ENCODE data around the gene BCAS3.

Gene BCAS3

GRCh38 chr17:61280851-61281250, 603.2 kb downstream of the BCAS3 start:
- no peak for DNase-seq

GRCh38 chr17:61282377-61282776, 604.7 kb downstream of the BCAS3 start:
- no peak for DNase-seq

- no peak for DNase-seq
Observed at GRCh38 chr17:61283043-61283442, 605.4 kb downstream of the BCAS3 start.

- DNase-seq = no peak
Observed at GRCh38 chr17:61284174-61284573, 606.5 kb downstream of the BCAS3 start.

- no peak for DNase-seq
Observed at GRCh38 chr17:61284746-61285145, 607.1 kb downstream of the BCAS3 start.

GRCh38 chr17:61285526-61286320, 608.1 kb downstream of the BCAS3 start:
- no peak for DNase-seq

- no peak for DNase-seq
Observed at GRCh38 chr17:61286449-61286848, 608.8 kb downstream of the BCAS3 start.

GRCh38 chr17:61289408-61290385, 612.0 kb downstream of the BCAS3 start:
- no peak for DNase-seq

- no peak for DNase-seq
Observed at GRCh38 chr17:61291451-61292285, 614.0 kb downstream of the BCAS3 start.

- DNase-seq = no peak
Observed at GRCh38 chr17:61294286-61294685, 616.6 kb downstream of the BCAS3 start.

GRCh38 chr17:61294777-61295176, 617.1 kb downstream of the BCAS3 start:
- DNase-seq = no peak

- DNase-seq = no peak
Observed at GRCh38 chr17:61296058-61296457, 618.4 kb downstream of the BCAS3 start.

GRCh38 chr17:61299517-61300513, 622.2 kb downstream of the BCAS3 start:
- DNase-seq = no peak

- DNase-seq = no peak
Observed at GRCh38 chr17:61302953-61303816, 625.5 kb downstream of the BCAS3 start.

- no peak for DNase-seq
Observed at GRCh38 chr17:61303817-61304096, 626.1 kb downstream of the BCAS3 start.

GRCh38 chr17:61305024-61305423, 627.4 kb downstream of the BCAS3 start:
- DNase-seq = no peak

- no peak for DNase-seq
Observed at GRCh38 chr17:61306003-61306402, 628.4 kb downstream of the BCAS3 start.

- DNase-seq = no peak
Observed at GRCh38 chr17:61307905-61308886, 630.5 kb downstream of the BCAS3 start.

Measured in activated gamma-delta T cell treated with Interleukin-2 at 50 U/mL for 16 hours (primary cell).